Colonic mucosa (tissue), 4 donors: ENCODE measurements around the gene PLCB1. TPM values are rescaled to one million over a fixed set of nuclear protein-coding genes. Genes with fewer than 3 reads are reported as not detected.

Experiments
- DNase-seq: peaks from one replicate; pipeline ENCODE4 v3.0.0-alpha.2; 2020
- H3K27ac ChIP-seq: fragments of 200-600 bp; one replicate; pipeline ENCODE4 v1.8.0; 2021
- H3K27me3 ChIP-seq: fragments of 200-600 bp; one replicate; pipeline ENCODE4 v1.8.0; 2021
- H3K36me3 ChIP-seq: fragments of 200-600 bp; one replicate; pipeline ENCODE4 v1.8.0; 2021
- H3K4me1 ChIP-seq: fragments of 200-600 bp; one replicate; pipeline ENCODE4 v1.8.0; 2021; ENCODE audit warnings: mild to moderate bottlenecking
- H3K4me3 ChIP-seq: fragments of 200-600 bp; one replicate; pipeline ENCODE4 v1.8.0; 2021
- H3K9ac ChIP-seq, 2 donors: one replicate each; pipeline ENCODE4 v1.7.0; 2013; ENCODE audit warnings: control low read depth in 2 of 2, low read depth in 2 of 2, low read length in 2 of 2
- H3K9me3 ChIP-seq: fragments of 200-600 bp; one replicate; pipeline ENCODE4 v1.8.0; 2021
- CTCF ChIP-seq: fragments of 200-600 bp; IDR thresholded peaks from one replicate; pipeline ENCODE4 v1.8.0; 2022; ENCODE audit warnings: antibody characterized with exemption, mild to moderate bottlenecking
- intact Hi-C: fragments of 100-400 bp; cut with DNase I; formaldehyde crosslinking; loops from one replicate; pipeline ENCODE4 v1.14.1; 2022
- total RNA-seq, 2 donors: library from RNA; stranded (reverse); fragmentation: NEBNext Ultra II Directional in 1 of 2; extraction: Animal tissue kit (Norgen Biotek cat#: 25700) in 1 of 2; gene quantifications; one replicate each; pipeline ENCODE4 v1.2.1, GENCODE V29; 2021
- donor health status: healthy.
- donor health status: DM: no; HTN: no; CAD: no.
- donor health status: DM: no; HTN: no; CAD: no.

The PLCB1 gene
- total RNA-seq, 2 donors from 2014 or later = 8.3 to 9.6 TPM

- Histone ChIP-seq H3K9ac (no peak overlapping the region), H3K27ac (no peak overlapping the region), H3K36me3 (no peaks in the 10 kb centered on the region), H3K4me1 (no peaks in the 10 kb centered on the region), H3K9me3 (no peaks in the 10 kb centered on the region), H3K27me3 (no peaks in the 10 kb centered on the region), H3K4me3 (no peak overlapping the region)
- no peak for TF ChIP-seq CTCF
- DNase-seq = no peak
- intact Hi-C loops = no loop called here
Measured at GRCh38 chr20:8449123-8449522, 317.1 kb downstream of the PLCB1 start.

GRCh38 chr20:8454137-8454712 is 322.2 kb downstream of the PLCB1 start:
- no peak overlapping the region for H3K4me3 ChIP-seq
- no peak for DNase-seq
- no peaks in the 10 kb centered on the region for H3K27me3 ChIP-seq
- no peak for TF ChIP-seq CTCF
- H3K9ac ChIP-seq = no peak overlapping the region
- H3K9me3 ChIP-seq = no peaks in the 10 kb centered on the region
- no peaks in the 10 kb centered on the region for H3K4me1 ChIP-seq
- no peak overlapping the region for H3K27ac ChIP-seq
- intact Hi-C loops = no loop called here
- no peaks in the 10 kb centered on the region for H3K36me3 ChIP-seq

- DNase-seq = no peak
- no peaks in the 10 kb centered on the region for H3K9me3 ChIP-seq
- no peak for TF ChIP-seq CTCF
- intact Hi-C loops = no loop called here
- no peak overlapping the region for H3K27ac ChIP-seq
- H3K9ac ChIP-seq = no peak overlapping the region
- no peak overlapping the region for H3K4me3 ChIP-seq
- H3K4me1 ChIP-seq = no peaks in the 10 kb centered on the region
- no peaks in the 10 kb centered on the region for H3K27me3 ChIP-seq
- no peaks in the 10 kb centered on the region for H3K36me3 ChIP-seq
Measured at GRCh38 chr20:8456765-8457164, 324.7 kb downstream of the PLCB1 start.

GRCh38 chr20:8457978-8458377 is 325.9 kb downstream of the PLCB1 start:
- no peak overlapping the region for H3K27ac ChIP-seq
- no peak overlapping the region for H3K9ac ChIP-seq
- no peaks in the 10 kb centered on the region for H3K9me3 ChIP-seq
- H3K27me3 ChIP-seq = no peaks in the 10 kb centered on the region
- DNase-seq = no peak
- H3K4me1 ChIP-seq = no peaks in the 10 kb centered on the region
- intact Hi-C loops = no loop called here
- H3K36me3 ChIP-seq = no peaks in the 10 kb centered on the region
- TF ChIP-seq CTCF = no peak
- H3K4me3 ChIP-seq = no peak overlapping the region

- Histone ChIP-seq H3K4me3 (no peak overlapping the region), H3K9me3 (no peaks in the 10 kb centered on the region), H3K27me3 (no peaks in the 10 kb centered on the region), H3K9ac (no peak overlapping the region), H3K27ac (no peak overlapping the region), H3K36me3 (no peaks in the 10 kb centered on the region), H3K4me1 (no peaks in the 10 kb centered on the region)
- intact Hi-C loops = no loop called here
- TF ChIP-seq CTCF = no peak
- no peak for DNase-seq
Measured at GRCh38 chr20:8461186-8461585, 329.1 kb downstream of the PLCB1 start.
